ENCODE results near the gene SERINC2.

SERINC2 gene

GRCh38 chr1:31412732-31413404 is at the start of gene SERINC2:
TSS of gene SERINC2 (plus strand) at chr1:31413213. CDS start at chr1:31413266, 53 bp downstream.
- no peak for DNase-seq

DNA sequence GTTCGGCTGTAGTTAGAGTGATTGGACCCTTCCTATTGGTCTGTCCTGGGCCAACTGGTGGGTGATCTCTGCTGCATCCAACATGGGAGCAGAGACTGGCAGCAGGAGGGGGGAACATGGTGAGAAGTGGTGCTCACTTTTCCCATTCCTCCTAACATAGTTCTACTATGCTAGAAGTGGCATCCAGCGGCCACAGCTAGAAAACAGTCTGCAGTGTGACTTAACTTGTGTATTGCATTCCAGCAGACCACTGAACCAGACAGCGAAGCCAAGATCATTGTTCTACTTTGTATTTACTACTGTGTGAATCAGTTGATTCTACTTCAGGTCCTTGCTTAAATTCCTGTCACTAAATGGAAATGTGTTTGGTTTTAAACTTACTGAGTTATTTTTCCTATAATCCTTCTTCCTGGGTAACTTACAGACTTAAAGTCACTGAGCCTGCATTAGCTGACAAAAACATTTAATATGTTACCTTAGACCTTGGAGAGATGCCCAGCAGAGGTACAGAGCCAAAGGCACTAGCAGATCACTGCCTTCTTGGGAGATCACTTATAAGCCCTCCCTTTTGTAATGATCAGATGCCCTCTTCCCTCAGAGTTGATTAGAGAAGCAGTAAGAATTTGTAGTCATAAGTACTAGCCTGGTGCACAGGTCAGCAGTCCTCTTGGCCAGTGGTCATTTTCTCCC is 48.3 kb upstream of the SERINC2 start:
- no peak for DNase-seq

DNA sequence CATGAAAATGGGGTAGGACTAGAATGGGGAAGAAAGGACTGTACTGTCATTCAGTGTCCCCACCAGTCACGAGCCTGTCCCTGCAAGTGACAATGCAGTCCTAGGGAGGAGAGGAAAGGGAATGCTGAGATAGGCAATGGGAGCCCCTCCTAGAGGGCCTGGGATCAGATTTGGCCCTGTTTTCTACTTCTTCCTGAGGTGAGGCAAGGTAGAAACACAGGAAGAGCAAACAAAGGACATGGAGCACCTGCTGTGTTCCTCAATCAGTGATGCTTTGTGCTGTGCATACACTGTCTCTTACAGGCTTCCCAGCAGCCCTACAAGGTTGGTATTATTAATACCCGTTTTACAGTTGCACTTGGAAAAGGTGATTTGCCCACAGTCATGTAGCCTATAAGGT is 46.2 kb upstream of the SERINC2 start:
- no peak for DNase-seq

GRCh38 chr1:31368611-31369107 is 44.4 kb upstream of the SERINC2 start:
- no peak for DNase-seq

- no peak for DNase-seq
These were observed 43.0 kb upstream of the SERINC2 start for GRCh38 chr1:31370021-31370420.

DNA sequence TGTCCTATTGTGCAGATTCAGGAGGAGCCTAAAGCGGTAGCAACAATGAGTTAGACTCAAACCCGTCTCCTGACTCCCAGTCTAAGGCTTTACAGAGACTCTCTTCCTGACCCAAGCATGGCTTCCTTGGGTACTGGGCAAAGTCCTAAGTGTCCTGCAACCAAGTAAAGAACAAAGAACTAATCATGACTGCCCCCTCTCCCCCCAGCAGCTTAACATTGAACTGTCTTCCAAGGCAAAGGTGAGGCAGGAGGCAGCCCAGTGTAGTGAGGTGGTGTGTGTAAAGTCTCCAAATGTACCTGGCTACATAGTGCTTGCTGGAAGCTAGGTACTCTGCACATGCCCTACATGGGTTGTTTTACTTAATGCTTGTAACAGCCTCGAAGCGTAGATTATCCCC is 42.4 kb upstream of the SERINC2 start:
- DNase-seq = no peak

DNA sequence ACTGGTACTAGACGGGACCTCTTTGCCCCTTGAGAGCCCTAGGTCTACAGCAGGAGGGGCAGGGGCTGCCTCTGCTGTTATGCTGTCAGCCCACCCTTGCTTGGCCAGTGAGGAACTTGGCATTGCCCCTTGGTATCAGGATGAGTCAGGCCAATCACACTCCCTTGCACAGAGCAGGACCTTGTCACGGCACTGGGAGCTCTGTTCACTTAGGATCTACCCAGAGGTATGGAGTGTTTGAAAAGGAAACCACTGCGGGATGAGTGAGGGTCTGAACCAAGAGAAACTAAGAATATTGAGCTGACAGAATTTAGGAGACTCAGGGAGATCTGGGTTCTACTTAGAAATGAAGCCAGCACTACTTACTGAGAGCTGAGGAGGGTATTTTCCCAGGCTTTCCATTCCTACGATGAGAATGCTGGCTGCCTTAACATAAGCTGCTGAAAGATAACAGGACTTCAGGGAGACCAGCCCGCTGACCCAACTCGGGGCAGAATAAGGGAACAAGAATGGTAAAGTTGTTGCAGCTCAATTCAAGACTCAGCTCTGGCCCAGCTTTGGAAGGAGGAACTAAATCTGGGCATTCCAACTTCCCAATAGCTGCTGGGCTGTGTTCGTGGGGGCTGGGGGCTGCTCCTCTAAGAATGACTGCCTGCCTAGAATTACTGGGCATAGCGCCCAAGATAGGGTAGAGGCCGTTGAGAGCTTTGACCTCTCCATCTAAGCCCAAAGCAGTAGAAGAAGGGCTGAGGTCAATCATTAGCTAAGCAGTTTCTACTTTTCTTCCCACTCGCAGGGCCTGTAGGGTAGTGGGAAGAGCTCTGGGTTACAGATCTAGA is 41.7 kb upstream of the SERINC2 start:
- DNase-seq = no peak

DNA sequence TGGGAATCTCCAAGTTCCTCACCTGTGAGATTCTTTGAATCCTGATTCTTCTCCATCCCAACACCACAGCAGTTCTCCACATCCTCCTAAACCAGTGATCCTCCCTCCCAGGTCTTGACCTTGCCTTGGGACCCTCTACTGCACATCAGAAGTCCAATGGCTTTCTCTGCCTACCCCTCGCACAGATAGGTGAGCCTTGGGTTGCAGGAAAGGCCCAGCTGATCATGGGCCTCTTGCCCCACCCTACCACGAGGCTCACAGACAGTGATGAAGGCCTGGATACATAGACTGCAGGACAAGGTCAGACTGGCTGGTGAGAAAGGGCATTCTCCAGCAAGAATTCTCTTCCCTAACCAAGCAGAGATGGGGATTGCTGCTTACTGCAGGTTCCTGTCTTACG is 41.0 kb upstream of the SERINC2 start:
- DNase-seq = no peak

DNA sequence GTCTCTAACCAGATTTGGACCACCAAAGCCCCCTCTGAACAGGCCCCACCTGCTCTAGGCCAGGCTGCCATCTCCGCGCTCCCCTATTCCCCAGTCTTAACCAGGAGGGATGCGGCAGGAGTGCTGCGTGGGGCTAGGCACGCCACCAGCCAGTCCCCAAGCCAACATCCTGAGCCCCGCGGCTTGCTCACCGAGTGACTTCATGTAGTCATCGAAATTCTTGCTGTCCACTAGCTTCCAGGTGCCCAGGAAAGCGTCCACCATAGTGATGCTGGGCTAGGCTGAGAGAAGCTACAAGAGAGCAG is 40.3 kb upstream of the SERINC2 start:
- no peak for DNase-seq

GRCh38 chr1:31373056-31373896 is 39.7 kb upstream of the SERINC2 start, which contains the start of gene FABP3:
TSS of gene FABP3 (minus strand) at chr1:31373076. CDS start at chr1:31373014, 62 bp downstream.
- DNase-seq = peak; percentile 19

DNA sequence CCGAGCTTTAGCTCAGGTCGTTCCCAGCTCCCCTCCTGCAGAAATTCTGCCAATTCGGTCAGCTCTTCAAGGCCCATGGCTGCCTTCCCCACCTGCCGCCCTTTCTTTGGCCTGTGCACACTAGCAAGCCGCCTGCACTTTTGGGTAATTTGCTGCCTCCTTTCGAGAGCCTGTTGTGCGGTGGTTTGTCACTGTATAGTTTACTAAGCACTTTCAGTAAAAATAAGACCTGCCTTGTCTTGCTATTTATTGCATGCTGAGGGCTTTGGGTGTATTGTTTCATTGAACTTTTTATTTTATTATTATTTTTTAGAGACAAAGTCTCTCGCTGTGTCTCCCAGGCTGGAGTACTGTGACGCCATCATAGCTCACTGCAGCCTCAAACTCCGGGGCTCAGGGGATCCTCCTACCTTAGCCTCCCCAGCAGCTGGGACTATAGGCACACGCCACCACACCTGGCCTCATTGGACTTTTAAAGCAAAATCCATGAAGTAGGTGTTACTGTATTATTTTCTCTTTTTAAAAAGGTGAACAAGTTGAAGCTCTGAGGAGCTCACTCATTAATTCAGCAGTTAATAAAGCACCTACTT is 39.0 kb upstream of the SERINC2 start:
- DNase-seq = peak; percentile 4

GRCh38 chr1:31374511-31375196 is 38.4 kb upstream of the SERINC2 start:
- no peak for DNase-seq

GRCh38 chr1:31376375-31377134 is 36.5 kb upstream of the SERINC2 start:
- no peak for DNase-seq

DNA sequence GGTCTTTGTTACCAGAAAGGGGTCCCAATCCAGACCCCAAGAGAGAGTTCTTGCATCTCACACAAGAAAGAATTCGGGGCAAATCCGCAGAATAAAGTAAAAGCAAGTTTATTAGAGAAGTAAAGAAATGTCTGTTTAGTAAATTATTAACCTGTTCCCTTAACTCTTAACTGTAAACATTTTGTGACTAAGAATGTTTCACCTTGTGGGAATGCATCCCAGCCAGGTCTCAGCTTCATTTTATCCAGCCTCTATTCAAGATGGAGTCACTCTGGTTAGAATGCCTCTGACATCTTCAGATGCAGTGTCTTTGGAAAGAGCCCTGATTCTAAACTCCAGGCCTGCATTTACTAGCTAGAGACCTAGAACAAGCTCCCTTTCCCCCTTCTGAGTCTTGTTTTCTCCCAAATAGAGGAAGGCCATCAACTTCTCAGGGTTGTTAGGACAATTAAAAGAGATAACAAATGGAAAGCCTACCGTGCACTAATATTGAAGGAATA is 35.6 kb upstream of the SERINC2 start:
- no peak for DNase-seq

DNA sequence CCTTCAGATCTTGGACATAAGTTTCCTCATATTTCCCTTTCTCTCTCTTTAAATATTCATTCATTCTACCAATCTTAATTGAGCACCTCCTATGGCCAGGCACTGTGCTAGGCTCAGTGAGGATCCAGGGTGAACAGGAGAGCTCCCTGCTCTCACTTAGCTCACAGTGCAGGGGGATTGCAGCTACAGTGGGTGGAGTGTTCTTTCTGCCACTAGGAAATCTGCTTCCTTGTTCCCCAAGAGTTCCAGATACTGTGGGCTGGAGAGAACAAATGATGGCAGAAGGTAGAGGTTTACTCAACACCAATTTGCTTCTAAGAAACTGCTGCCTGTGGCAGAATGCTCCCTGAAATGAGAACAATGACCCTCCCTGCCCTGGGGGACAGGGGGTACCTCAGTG is 35.0 kb upstream of the SERINC2 start:
- DNase-seq = no peak

DNA sequence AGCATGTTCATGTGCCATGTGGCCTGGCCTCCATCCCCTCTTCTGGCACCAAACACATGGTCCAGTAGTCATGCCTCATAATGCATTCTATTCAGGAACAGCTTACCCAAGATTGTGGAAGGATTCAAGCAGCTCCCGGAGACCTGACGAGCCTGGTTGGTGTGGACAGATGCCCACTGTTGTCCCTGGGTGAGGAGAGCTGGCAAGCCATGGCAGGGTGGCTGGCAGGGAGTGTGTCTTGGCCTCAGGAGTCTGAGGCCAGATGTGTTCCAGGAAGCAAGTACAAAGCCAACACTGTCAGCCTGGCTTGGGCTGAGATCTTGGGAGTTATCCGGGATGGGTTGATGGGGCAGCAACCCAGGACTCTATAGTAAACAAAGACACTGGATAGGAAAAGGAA is 32.8 kb upstream of the SERINC2 start:
- no peak for DNase-seq

DNA sequence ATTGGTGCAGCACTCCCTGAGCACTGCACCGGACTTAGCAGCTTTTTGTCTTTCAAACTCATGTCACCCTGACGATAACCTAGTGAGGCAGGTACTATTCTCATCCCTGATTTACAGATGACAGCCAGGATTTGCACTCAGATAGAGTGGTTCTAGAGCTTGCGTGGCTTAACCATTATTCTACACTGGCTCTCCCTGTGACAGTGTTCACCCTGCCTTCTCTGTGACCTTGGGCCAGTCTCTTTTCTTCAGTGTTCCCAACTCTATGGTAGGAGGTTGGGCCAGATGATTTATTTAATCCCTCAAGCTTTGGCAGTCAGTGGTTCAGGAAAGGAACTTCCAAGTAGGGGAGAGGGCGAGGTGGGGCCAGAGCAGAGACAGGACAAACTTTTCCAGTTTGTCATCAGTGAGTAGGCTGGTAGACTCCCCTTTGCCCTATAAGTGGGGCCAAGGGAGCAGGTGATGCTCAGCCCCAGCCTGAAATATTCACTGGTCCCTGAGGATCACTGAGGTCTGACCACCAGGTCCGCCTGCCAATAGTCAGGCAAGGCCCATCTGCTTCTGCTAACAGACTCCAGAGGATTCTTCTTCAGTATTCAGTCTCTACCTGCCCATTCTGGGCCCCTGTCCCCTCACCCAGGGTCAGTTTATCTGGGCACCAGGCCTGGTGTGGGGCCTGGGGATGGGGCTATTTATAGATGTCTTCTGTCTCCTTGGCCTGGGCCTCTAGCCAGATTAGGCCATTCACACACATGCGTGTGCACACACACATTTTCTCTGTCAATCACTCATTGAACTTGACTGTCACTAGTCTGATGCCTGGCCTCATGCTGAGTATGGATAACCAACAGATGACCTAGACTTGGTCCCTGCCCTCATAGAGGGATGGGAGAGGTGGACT is 31.4 kb upstream of the SERINC2 start:
- no peak for DNase-seq

GRCh38 chr1:31382379-31382989 is 30.5 kb upstream of the SERINC2 start:
- no peak for DNase-seq

GRCh38 chr1:31383967-31384366 is 29.0 kb upstream of the SERINC2 start:
- DNase-seq = no peak
